HEK293T (cell line): ENCODE data around the gene ETHE1.

Source experiments
- ELF4 ChIP-seq: fragments of 450-650 bp; IDR thresholded peaks from 2 replicates; pipeline ENCODE4 v1.6.1; 2017; ENCODE audit warnings: antibody characterized with exemption
- FOXA1 ChIP-seq: fragments of 450-650 bp; IDR thresholded peaks from 2 replicates; pipeline ENCODE4 v1.6.1; 2016; ENCODE audit warnings: mild to moderate bottlenecking
- FOXK2 ChIP-seq: fragments of 450-650 bp; IDR thresholded peaks from 2 replicates; pipeline ENCODE4 v1.6.1; 2016; ENCODE audit warnings: mild to moderate bottlenecking
- FOXM1 ChIP-seq: fragments of 450-650 bp; IDR thresholded peaks from 2 replicates; pipeline ENCODE4 v1.6.1; 2017; ENCODE audit warnings: mild to moderate bottlenecking, borderline replicate concordance
- SP1 ChIP-seq: fragments of 450-650 bp; IDR thresholded peaks from 2 replicates; pipeline ENCODE4 v1.6.1; 2017
- TARDBP ChIP-seq: fragments of 450-650 bp; IDR thresholded peaks from 2 replicates; pipeline ENCODE4 v1.6.1; 2016
- ZNF384 ChIP-seq: fragments of 450-650 bp; IDR thresholded peaks from 2 replicates; pipeline ENCODE4 v1.6.1; 2016

DNA sequence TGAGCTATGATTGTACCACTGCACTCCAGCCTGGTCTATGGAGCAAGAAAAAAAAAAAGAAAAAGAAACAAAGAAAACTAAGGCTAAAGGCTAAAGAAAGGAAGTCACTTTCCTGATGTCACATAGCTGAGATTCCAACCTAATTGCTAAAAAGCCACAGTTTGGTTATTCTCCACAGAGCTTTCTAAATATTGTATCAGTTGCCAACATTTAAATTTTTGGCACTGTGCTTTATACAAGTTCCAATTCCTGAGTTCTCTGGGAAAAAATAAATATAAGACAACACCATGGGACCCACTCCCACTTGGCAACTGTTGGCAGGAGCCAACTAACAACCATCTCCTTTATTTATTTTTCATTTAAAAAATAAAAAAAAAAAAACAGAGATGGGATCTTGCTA, 50.4 kb downstream of the ETHE1 start:
- TF ChIP-seq FOXM1, result no peak
- TF ChIP-seq TARDBP, result no peak
- no peak for TF ChIP-seq ELF4
- TF ChIP-seq SP1, result no peak
- TF ChIP-seq ZNF384, result no peak
- no peak for TF ChIP-seq FOXA1
- TF ChIP-seq FOXK2, result no peak
